GM19372 (cell line): Measurements from ENCODE around the gene FAM200A.
"Not testable (repeated sequence)": the region's sequence is repeated elsewhere in the genome, so short reads cannot be mapped to it uniquely, and the experiment has no call there.

Experiments
- ATAC-seq: cut with Tn5 transposase; IDR thresholded peaks from one replicate; pipeline ENCODE4 v1.9.1; 2021; ENCODE audit warnings: mild to moderate bottlenecking, low read depth, moderate library complexity; ENCODE audit not compliant: unreplicated experiment

FAM200A gene

DNA sequence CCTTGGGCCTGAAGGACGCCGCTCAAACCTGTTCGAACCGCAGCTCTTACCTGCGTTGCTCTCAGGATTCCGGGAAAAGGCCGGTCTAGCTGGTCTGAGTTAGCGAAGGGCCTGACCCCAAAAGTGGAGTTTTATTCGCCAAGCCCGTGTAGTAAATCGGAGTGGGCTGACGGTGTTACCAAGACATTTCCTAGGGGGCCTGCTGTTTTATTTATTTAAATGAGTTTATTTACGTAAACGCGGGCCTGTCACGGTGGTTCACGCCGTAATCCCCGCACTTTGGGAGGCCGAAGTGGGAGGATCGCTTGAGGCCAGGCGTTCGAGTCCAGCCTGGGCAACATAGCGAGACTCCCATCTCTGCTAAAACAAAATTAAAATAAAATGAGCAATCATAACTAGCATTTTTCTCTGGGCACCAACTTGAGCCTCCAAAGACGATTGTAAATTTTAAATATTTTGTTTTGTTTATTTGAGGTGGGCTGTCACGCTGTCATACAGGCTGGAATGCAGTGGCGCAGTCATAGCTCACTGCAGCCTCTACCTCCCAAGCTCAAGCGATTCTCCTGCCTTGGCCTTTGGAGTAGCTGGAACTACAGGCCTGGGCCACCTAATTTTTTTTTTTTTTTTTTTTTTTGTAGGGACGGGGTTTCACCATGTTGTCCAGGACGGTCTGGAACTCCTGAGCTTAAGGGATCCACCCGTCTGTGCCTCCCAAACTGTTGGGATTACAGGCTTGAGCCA is 7.4 kb upstream of the FAM200A start:
- no peak for ATAC-seq

- peak; percentile 80 for ATAC-seq
Measured at GRCh38 chr7:99558306-99559174, 6.6 kb upstream of the FAM200A start, which contains the start of gene ZNF655. Gene ZNF655 (plus strand): TSS chr7:99558642. CDS start chr7:99560560, 1,918 bp downstream.

DNA sequence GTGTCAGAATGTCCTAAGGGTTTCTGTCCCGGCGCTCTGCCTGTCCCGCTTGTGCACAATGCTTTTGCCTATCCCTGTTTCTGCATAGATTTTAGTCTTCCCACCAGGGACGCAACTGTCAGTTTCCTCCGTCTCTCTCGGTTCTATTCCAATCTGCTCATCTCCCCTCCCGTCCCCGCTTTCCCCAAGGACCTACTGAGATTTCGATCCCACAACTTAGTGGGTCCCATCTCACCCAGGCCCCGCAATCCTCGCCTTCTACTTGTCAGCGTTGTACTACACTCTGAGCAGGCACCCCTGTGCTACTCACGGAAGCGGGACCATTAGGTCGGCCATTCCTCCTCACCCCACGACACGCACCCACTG is 6.0 kb upstream of the FAM200A start:
- peak; percentile 43 for ATAC-seq

- ATAC-seq: no peak
Measured at GRCh38 chr7:99557196-99557607, 5.3 kb upstream of the FAM200A start.

- no peak for ATAC-seq
Measured at GRCh38 chr7:99554939-99555338, 3.0 kb upstream of the FAM200A start.

DNA sequence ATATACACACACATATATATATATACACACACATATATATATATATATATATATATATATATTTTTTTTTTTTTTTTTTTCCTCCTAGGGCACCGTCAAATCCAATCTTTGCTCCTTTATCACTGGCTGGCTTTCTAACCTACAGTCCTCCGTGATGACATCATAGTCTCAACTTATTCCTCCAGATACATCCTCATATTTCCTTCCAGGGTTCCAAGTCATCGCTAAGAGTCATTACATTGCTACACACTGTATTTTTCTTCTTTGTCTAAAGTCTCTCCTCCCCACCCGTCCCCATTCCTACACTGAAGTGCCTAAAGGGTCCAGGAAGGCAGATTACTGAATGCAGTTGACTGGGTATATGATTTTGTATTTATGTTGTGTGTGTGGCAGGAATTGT is 1.1 kb upstream of the FAM200A start:
- no peak for ATAC-seq

GRCh38 chr7:99551334-99551733 is 580 bp downstream of the FAM200A start:
- no peak for ATAC-seq

GRCh38 chr7:99549545-99549944 is 2.4 kb downstream of the FAM200A start:
- ATAC-seq: not testable (repeated sequence)

- not testable (repeated sequence) for ATAC-seq
Measured at GRCh38 chr7:99545308-99545707, 6.6 kb downstream of the FAM200A start.

DNA sequence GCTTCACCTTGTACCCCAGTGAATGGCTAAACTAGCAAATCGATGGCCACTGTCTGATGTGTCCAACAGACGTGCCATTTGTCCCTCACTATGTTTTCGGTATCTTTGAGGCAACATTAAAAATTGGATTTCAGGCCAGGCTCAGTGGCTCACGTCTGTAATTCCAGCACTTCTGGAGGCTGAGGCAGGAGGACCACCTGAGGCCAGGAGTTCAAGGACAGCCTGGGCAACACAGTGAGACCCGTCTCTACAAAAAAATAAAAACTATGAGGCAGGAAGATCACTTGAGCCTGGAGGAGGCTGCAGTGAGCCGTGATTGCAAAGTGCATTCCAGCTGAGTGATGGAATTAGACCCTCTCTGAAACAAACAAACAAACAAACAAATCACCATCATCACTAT is 8.0 kb downstream of the FAM200A start:
- ATAC-seq: no peak

GRCh38 chr7:99543081-99543671 is 8.7 kb downstream of the FAM200A start:
- no peak for ATAC-seq

GRCh38 chr7:99541212-99541611 is 10.7 kb downstream of the FAM200A start:
- no peak for ATAC-seq

- ATAC-seq: no peak
Measured at GRCh38 chr7:99540542-99540941, 11.4 kb downstream of the FAM200A start.

DNA sequence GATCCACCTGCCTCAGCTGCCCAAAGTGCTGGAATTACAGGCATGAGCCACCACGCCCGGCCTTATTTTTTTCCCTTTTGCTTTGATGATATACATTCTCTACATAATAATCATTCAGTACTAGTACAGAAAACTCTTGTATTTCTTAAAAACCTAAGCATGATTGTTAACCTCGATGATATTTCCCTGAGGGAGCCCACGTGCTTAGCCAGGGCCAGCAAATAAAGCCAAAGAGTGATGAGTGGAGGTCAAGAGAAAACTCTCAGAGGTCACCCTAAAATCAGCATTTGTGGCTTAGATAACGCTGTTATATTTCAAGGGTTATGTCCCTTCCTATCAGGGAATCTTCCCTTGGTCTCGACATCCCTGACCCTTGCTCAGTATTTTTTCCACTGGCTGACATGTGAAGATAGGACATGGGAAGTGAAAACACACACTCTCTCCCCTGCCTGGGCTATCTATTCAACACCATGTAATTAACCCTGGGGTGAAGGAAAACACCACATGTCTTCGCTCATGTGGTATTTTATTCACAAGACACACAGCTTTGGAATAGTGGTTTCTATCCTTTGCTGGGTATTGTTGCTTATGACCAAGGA is 12.6 kb downstream of the FAM200A start:
- ATAC-seq: no peak

DNA sequence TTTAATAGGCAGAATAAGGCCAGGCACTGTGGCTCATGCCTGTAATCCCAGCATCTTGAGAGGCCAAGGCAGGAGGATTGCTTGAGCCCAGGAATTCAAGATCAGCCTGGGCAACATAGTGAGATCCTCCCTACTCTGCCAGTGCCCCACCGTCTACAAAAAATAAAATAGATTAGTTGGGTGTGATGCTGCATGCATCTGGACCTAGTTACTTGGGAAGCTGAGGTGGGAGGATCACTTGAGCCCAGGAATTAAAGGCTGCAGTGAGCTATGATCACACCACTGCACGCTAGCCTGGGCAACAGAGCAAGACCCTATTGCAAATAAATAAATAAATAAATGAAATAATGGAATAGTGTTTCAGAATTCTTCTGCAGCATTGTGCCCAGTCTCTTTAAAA is 16.2 kb downstream of the FAM200A start:
- no peak for ATAC-seq

DNA sequence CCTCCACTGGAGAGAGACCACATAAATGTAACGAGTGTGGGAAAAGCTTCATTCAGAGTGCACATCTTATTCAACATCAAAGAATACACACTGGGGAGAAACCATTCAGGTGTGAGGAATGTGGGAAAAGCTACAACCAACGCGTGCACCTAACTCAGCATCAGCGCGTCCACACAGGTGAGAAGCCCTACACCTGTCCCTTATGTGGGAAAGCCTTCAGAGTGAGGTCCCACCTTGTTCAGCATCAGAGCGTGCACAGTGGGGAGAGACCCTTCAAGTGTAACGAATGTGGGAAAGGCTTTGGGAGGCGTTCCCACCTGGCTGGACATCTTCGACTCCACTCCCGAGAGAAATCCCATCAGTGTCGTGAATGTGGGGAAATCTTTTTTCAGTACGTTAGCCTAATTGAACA is 20.6 kb downstream of the FAM200A start:
- no peak for ATAC-seq

GRCh38 chr7:99525713-99526440 is 26.0 kb downstream of the FAM200A start:
- ATAC-seq: no peak

DNA sequence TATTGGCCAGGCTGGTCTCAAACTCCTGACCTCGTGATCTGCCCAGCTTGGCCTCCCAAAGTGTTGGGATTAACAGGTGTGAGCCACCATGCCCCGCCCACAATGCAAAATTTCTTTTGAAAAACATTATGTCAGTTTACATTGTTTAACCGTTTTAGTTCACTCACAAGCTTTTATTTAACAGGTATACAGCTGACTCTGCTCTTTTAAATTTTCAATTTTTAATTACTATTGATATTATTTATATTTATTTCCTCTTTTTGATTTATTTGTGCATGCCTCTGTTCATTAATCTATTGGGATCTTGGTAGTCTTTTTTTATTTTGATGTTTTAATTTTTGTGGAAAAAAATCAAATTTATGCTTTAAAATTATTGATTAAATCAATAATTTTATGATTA is 30.5 kb downstream of the FAM200A start:
- no peak for ATAC-seq

DNA sequence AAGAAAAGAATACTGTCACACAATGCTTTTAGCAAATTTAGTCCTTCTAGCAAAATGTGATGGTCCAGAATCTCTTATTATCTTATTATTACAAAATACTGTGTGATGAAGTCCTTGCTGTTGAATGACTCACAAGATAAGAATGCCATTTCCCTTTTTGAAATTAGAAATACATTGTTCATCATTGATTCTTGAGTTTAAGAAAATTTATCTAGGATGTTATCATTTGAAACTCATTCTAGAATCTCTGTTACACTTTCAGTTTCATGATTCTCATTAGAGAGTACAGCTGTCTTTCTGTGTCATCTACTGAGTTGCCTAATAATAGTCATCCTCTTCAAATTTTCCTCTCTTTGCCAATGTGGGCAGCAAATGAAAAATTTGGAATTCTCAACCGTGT is 37.9 kb downstream of the FAM200A start:
- ATAC-seq: no peak

- peak; percentile 0 for ATAC-seq
Measured at GRCh38 chr7:99505324-99505662, 46.6 kb downstream of the FAM200A start.
